ENCODE measurements around the gene CADM1. TPM values are rescaled to one million over a fixed set of nuclear protein-coding genes. Genes with fewer than 3 reads are reported as not detected.

The CADM1 gene
- total RNA-seq, 1 experiment from 2014 or later = not detected

DNA sequence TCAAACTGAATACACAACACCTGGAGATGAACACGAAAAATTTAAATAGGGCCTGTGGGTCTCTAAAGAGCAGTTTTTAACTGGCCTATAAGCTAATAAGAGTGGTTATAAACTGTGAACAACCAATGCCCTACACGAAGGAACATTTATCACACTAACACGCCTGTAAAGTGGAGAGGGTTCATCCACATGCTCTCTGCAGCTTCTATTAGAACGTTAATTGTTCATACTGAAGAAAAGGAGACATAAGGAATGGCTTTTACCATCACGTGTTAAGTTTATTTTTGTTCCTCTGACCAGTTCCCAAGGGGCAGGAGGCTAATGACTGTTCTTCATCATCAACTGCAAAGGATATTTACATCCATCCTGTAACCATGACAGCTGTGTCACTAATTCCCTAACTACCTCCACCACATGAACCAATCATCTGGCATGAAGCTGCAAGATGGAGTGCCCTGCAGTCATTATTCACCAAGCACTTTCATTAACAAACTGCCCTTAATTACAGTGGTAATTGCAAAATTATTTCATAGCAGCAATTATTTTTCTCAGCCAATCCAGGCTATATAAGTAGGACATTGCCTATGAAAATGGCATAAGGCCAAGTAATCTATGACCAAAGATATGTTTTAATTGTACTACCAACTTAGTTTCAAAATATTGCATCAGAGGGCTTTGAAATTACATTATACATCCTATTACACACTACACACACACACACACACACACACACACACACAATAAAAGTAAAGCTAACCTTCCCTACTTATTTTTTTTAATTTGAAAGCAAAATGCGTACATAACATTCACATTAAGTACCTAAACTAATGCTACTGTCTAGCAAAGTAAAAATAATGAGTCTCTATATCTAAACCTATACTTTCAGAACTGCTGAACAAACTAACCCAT, 186.7 kb downstream of the CADM1 start:
- H3K27ac Mint-ChIP-seq (ENCODE audit: low read depth, unreplicated experiment) = no peak overlapping the region
- BruUV-seq (replicated peaks) = no TSS peak
- CTCF ChIA-PET = no interaction called here

GRCh38 chr11:115316696-115317095, 187.5 kb downstream of the CADM1 start:
- BruUV-seq (replicated peaks) = no TSS peak
- intact Hi-C loops (cut with micrococcal nuclease) = no loop called here
- DNase-seq (ENCODE audit: unreplicated experiment) = no peak
- Mint-ChIP-seq H3K27ac (ENCODE audit: low read depth, unreplicated experiment) (no peak overlapping the region), H3K4me3 (ENCODE audit: unreplicated experiment) (no peak overlapping the region), H3K4me1 (ENCODE audit: insufficient read depth, unreplicated experiment) (peaks cover 6% of the 10 kb centered on the region), H3K27me3 (ENCODE audit: insufficient read depth, unreplicated experiment) (peaks cover 60% of the 10 kb centered on the region), H3K9me3 (ENCODE audit: unreplicated experiment) (no peaks in the 10 kb centered on the region), H3K36me3 (ENCODE audit: insufficient read depth, unreplicated experiment) (no peaks in the 10 kb centered on the region)
- CTCF ChIA-PET = interaction anchor here (0.6 to 1.6 kb wide), 4 partner anchors 8 to 1232 kb away, joined by 3 to 8 read pairs (median 3); no protein-coding TSS in a partner anchor
- POLR2A ChIA-PET = no interaction called here
- no peak for TF ChIP-seq CTCF (IDR thresholded peaks at IDR 0.05; ENCODE audit: unreplicated experiment)

More for the DNA sequence above, 186.7 kb downstream of the CADM1 start:
- intact Hi-C loops (cut with micrococcal nuclease) = no loop called here
- no peak for DNase-seq (ENCODE audit: unreplicated experiment)
- H3K9me3 Mint-ChIP-seq (ENCODE audit: unreplicated experiment) = no peaks in the 10 kb centered on the region
- H3K27me3 Mint-ChIP-seq (ENCODE audit: insufficient read depth, unreplicated experiment) = peaks cover 51% of the 10 kb centered on the region
- H3K4me3 Mint-ChIP-seq (ENCODE audit: unreplicated experiment) = no peak overlapping the region
- POLR2A ChIA-PET = no interaction called here
- TF ChIP-seq CTCF (IDR thresholded peaks at IDR 0.05; ENCODE audit: unreplicated experiment) = no peak
- H3K36me3 Mint-ChIP-seq (ENCODE audit: insufficient read depth, unreplicated experiment) = no peaks in the 10 kb centered on the region
- peaks cover 6% of the 10 kb centered on the region for H3K4me1 Mint-ChIP-seq (ENCODE audit: insufficient read depth, unreplicated experiment)

DNA sequence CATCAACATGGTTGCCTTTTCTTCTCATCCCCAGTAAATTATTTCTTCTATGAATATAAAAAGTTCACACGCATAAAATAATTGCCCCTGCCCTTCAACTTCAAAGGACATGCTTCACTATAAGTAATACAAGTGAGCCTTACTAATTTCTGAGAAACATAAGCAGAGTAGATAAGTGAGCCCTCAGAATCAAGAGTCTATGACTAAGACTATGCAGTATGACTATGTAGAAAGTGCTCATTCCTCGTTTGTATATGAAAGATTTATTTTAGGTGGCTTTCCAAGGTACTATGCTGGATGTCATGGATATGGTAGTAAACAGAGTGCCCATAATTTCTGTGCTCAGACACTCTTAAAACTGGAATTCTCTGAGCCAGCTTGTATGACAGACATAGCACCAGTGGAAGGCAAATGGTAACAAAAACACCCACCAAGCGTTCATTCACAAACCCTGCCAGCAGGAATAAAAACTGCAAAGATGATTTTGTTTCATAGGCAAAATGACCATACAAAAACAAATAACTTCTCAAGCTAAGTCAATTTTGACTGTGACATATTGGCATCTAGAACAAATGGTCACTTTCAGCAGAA, 189.8 kb downstream of the CADM1 start:
- no peaks in the 10 kb centered on the region for H3K9me3 Mint-ChIP-seq (ENCODE audit: unreplicated experiment)
- H3K27ac Mint-ChIP-seq (ENCODE audit: low read depth, unreplicated experiment) = no peak overlapping the region
- no TSS peak for BruUV-seq (replicated peaks)
- H3K4me1 Mint-ChIP-seq (ENCODE audit: insufficient read depth, unreplicated experiment) = peaks cover 6% of the 10 kb centered on the region
- no peak overlapping the region for H3K4me3 Mint-ChIP-seq (ENCODE audit: unreplicated experiment)
- intact Hi-C loops (cut with micrococcal nuclease) = no loop called here
- POLR2A ChIA-PET = interaction anchor here (0.6 kb wide), 1 partner anchor 1108 kb away, joined by 3 read pairs; no protein-coding TSS in a partner anchor
- TF ChIP-seq CTCF (IDR thresholded peaks at IDR 0.05; ENCODE audit: unreplicated experiment) = no peak
- DNase-seq (ENCODE audit: unreplicated experiment) = no peak
- peaks cover 75% of the 10 kb centered on the region for H3K27me3 Mint-ChIP-seq (ENCODE audit: insufficient read depth, unreplicated experiment)
- CTCF ChIA-PET = interaction anchor here (0.6 to 2.0 kb wide), 4 partner anchors 9 to 539 kb away, joined by 3 to 12 read pairs (median 3); no protein-coding TSS in a partner anchor
- H3K36me3 Mint-ChIP-seq (ENCODE audit: insufficient read depth, unreplicated experiment) = no peaks in the 10 kb centered on the region

GRCh38 chr11:115313224-115313838, 190.9 kb downstream of the CADM1 start:
- BruUV-seq (replicated peaks) = no TSS peak
- H3K27me3 Mint-ChIP-seq (ENCODE audit: insufficient read depth, unreplicated experiment) = peaks cover 69% of the 10 kb centered on the region
- H3K36me3 Mint-ChIP-seq (ENCODE audit: insufficient read depth, unreplicated experiment) = no peaks in the 10 kb centered on the region
- TF ChIP-seq CTCF (IDR thresholded peaks at IDR 0.05; ENCODE audit: unreplicated experiment) = no peak
- no peak for DNase-seq (ENCODE audit: unreplicated experiment)
- peaks cover 6% of the 10 kb centered on the region for H3K4me1 Mint-ChIP-seq (ENCODE audit: insufficient read depth, unreplicated experiment)
- CTCF ChIA-PET = interaction anchor here (0.6 to 2.0 kb wide), 4 partner anchors 10 to 538 kb away, joined by 3 to 12 read pairs (median 3); no protein-coding TSS in a partner anchor
- H3K4me3 Mint-ChIP-seq (ENCODE audit: unreplicated experiment) = no peak overlapping the region
- H3K9me3 Mint-ChIP-seq (ENCODE audit: unreplicated experiment) = no peaks in the 10 kb centered on the region
- no peak overlapping the region for H3K27ac Mint-ChIP-seq (ENCODE audit: low read depth, unreplicated experiment)
- POLR2A ChIA-PET = no interaction called here
- intact Hi-C loops (cut with micrococcal nuclease) = no loop called here
